ENCODE data around the gene PTPRR.

DNA sequence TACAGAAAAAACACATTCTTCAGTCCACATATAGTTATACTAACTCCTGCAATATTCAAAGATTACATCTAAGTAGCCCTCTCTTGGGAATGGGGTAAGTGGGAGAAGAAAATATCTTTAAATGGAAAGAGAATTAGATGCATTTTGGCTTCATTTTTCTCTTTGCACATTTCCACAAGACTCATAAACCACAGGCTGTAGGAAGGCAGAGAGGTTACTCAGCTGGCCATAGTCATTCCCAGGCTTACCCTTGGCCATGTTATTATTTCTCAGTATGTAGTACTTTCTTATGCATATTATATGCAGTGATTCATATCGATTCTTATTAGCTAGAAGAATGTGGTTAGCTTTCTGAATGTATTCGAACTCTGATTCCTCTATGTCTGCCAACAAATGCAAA, 92.2 kb downstream of the PTPRR start:
- TF ChIP-seq, protein P1, sequence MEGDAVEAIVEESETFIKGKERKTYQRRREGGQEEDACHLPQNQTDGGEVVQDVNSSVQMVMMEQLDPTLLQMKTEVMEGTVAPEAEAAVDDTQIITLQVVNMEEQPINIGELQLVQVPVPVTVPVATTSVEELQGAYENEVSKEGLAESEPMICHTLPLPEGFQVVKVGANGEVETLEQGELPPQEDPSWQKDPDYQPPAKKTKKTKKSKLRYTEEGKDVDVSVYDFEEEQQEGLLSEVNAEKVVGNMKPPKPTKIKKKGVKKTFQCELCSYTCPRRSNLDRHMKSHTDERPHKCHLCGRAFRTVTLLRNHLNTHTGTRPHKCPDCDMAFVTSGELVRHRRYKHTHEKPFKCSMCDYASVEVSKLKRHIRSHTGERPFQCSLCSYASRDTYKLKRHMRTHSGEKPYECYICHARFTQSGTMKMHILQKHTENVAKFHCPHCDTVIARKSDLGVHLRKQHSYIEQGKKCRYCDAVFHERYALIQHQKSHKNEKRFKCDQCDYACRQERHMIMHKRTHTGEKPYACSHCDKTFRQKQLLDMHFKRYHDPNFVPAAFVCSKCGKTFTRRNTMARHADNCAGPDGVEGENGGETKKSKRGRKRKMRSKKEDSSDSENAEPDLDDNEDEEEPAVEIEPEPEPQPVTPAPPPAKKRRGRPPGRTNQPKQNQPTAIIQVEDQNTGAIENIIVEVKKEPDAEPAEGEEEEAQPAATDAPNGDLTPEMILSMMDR (IDR thresholded peaks at IDR 0.05): no peak
- no peak for TF ChIP-seq POLR2A (IDR thresholded peaks at IDR 0.05)

Measured in body of pancreas (tissue), 4 donors.